H1 (cell line): ENCODE data around the gene SULF2. TPM values are rescaled to one million over a fixed set of nuclear protein-coding genes. Genes with fewer than 3 reads are reported as not detected.

ENCODE experiments used
- CBX8 ChIP-seq: fragments of 300-800, 300-1000 bp; sonication (generic); IDR thresholded peaks from 2 replicates; pipeline ENCODE4 v1.7.1; 2016; ENCODE audit warnings: low read depth, low read length, borderline replicate concordance
- GABPA ChIP-seq: IDR thresholded peaks from 2 replicates; pipeline ENCODE4 v1.6.1; 2011; ENCODE audit warnings: mild to moderate bottlenecking, low read length, moderate library complexity, borderline replicate concordance; ENCODE audit not compliant: insufficient read depth
- GTF2F1 ChIP-seq: IDR thresholded peaks from 2 replicates; pipeline ENCODE4 v1.6.1; 2012; ENCODE audit warnings: low read depth, low read length, improper control_type of control experiment, borderline replicate concordance
- JUND ChIP-seq: IDR thresholded peaks from 2 replicates; pipeline ENCODE4 v1.6.1; 2011; ENCODE audit warnings: mild to moderate bottlenecking, improper control_type of control experiment, low read length
- MAFK ChIP-seq: IDR thresholded peaks from 2 replicates; pipeline ENCODE4 v1.6.1; 2012; ENCODE audit warnings: low read depth, mild to moderate bottlenecking, improper control_type of control experiment, low read length
- SP1 ChIP-seq: IDR thresholded peaks from 2 replicates; pipeline ENCODE4 v1.6.1; 2011; ENCODE audit warnings: low read depth, low read length
- polyA plus RNA-seq, 7 experiments: library from polyadenylated mRNA; depleted of rRNA in 3 of 7; stranded (reverse) in 5 of 7; unstranded in 2 of 7; fragments of >200 nt in 5 of 7; fragments of 200-250 nt in 2 of 7; gene quantifications; 1 replicate in 5 of 7; 2 replicates in 1 of 7; 4 replicates in 1 of 7; pipeline versions ENCODE4 v1.2.1 to v1.2.3, GENCODE V29; 2011 to 2013; ENCODE audit warnings: missing spikeins in 2 of 7, mixed read lengths in 2 of 7
- total RNA-seq: library from RNA; stranded (reverse); fragmentation: NEBNext Ultra II Directional; extraction: Animal tissue kit (Norgen Biotek cat#: 25700); gene quantifications from 2 replicates; pipeline ENCODE4 v1.2.1, GENCODE V29; 2021
- TF ChIP-seq, protein P1 (sequence below): fragments of 300-600 bp; sonication (generic); IDR thresholded peaks from 2 replicates; pipeline ENCODE4 v1.7.1; 2012; ENCODE audit warnings: low read length, moderate library complexity, mild to moderate bottlenecking, inconsistent platforms; ENCODE audit not compliant: insufficient replicate concordance
- TF ChIP-seq, protein P2 (sequence below): IDR thresholded peaks from 2 replicates; pipeline ENCODE4 v1.6.1; 2012; ENCODE audit warnings: low read length, inconsistent platforms
- TF ChIP-seq, protein P3 (sequence below): IDR thresholded peaks from 2 replicates; pipeline ENCODE4 v1.6.1; 2012; ENCODE audit warnings: inconsistent platforms

SULF2 gene
- total and polyA plus RNA-seq, 2 of the 8 experiments (the other 6 are each of a cell fraction or from before 2014, with no cell fraction given): 15.7 to 28.2 TPM

- TF ChIP-seq, protein P1, sequence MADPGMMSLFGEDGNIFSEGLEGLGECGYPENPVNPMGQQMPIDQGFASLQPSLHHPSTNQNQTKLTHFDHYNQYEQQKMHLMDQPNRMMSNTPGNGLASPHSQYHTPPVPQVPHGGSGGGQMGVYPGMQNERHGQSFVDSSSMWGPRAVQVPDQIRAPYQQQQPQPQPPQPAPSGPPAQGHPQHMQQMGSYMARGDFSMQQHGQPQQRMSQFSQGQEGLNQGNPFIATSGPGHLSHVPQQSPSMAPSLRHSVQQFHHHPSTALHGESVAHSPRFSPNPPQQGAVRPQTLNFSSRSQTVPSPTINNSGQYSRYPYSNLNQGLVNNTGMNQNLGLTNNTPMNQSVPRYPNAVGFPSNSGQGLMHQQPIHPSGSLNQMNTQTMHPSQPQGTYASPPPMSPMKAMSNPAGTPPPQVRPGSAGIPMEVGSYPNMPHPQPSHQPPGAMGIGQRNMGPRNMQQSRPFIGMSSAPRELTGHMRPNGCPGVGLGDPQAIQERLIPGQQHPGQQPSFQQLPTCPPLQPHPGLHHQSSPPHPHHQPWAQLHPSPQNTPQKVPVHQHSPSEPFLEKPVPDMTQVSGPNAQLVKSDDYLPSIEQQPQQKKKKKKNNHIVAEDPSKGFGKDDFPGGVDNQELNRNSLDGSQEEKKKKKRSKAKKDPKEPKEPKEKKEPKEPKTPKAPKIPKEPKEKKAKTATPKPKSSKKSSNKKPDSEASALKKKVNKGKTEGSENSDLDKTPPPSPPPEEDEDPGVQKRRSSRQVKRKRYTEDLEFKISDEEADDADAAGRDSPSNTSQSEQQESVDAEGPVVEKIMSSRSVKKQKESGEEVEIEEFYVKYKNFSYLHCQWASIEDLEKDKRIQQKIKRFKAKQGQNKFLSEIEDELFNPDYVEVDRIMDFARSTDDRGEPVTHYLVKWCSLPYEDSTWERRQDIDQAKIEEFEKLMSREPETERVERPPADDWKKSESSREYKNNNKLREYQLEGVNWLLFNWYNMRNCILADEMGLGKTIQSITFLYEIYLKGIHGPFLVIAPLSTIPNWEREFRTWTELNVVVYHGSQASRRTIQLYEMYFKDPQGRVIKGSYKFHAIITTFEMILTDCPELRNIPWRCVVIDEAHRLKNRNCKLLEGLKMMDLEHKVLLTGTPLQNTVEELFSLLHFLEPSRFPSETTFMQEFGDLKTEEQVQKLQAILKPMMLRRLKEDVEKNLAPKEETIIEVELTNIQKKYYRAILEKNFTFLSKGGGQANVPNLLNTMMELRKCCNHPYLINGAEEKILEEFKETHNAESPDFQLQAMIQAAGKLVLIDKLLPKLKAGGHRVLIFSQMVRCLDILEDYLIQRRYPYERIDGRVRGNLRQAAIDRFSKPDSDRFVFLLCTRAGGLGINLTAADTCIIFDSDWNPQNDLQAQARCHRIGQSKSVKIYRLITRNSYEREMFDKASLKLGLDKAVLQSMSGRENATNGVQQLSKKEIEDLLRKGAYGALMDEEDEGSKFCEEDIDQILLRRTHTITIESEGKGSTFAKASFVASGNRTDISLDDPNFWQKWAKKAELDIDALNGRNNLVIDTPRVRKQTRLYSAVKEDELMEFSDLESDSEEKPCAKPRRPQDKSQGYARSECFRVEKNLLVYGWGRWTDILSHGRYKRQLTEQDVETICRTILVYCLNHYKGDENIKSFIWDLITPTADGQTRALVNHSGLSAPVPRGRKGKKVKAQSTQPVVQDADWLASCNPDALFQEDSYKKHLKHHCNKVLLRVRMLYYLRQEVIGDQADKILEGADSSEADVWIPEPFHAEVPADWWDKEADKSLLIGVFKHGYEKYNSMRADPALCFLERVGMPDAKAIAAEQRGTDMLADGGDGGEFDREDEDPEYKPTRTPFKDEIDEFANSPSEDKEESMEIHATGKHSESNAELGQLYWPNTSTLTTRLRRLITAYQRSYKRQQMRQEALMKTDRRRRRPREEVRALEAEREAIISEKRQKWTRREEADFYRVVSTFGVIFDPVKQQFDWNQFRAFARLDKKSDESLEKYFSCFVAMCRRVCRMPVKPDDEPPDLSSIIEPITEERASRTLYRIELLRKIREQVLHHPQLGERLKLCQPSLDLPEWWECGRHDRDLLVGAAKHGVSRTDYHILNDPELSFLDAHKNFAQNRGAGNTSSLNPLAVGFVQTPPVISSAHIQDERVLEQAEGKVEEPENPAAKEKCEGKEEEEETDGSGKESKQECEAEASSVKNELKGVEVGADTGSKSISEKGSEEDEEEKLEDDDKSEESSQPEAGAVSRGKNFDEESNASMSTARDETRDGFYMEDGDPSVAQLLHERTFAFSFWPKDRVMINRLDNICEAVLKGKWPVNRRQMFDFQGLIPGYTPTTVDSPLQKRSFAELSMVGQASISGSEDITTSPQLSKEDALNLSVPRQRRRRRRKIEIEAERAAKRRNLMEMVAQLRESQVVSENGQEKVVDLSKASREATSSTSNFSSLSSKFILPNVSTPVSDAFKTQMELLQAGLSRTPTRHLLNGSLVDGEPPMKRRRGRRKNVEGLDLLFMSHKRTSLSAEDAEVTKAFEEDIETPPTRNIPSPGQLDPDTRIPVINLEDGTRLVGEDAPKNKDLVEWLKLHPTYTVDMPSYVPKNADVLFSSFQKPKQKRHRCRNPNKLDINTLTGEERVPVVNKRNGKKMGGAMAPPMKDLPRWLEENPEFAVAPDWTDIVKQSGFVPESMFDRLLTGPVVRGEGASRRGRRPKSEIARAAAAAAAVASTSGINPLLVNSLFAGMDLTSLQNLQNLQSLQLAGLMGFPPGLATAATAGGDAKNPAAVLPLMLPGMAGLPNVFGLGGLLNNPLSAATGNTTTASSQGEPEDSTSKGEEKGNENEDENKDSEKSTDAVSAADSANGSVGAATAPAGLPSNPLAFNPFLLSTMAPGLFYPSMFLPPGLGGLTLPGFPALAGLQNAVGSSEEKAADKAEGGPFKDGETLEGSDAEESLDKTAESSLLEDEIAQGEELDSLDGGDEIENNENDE: no peak
- no peak for TF ChIP-seq MAFK
- no peak for TF ChIP-seq JUND
- TF ChIP-seq SP1: no peak
- TF ChIP-seq, protein P2, sequence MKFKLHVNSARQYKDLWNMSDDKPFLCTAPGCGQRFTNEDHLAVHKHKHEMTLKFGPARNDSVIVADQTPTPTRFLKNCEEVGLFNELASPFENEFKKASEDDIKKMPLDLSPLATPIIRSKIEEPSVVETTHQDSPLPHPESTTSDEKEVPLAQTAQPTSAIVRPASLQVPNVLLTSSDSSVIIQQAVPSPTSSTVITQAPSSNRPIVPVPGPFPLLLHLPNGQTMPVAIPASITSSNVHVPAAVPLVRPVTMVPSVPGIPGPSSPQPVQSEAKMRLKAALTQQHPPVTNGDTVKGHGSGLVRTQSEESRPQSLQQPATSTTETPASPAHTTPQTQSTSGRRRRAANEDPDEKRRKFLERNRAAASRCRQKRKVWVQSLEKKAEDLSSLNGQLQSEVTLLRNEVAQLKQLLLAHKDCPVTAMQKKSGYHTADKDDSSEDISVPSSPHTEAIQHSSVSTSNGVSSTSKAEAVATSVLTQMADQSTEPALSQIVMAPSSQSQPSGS: no peak
- TF ChIP-seq, protein P3, sequence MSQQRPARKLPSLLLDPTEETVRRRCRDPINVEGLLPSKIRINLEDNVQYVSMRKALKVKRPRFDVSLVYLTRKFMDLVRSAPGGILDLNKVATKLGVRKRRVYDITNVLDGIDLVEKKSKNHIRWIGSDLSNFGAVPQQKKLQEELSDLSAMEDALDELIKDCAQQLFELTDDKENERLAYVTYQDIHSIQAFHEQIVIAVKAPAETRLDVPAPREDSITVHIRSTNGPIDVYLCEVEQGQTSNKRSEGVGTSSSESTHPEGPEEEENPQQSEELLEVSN: no peak
- TF ChIP-seq CBX8: no peak
- no peak for TF ChIP-seq GABPA
- TF ChIP-seq GTF2F1: no peak
Measured at GRCh38 chr20:47629907-47630306, 155.4 kb downstream of the SULF2 start (continued).
